ENCODE measurements around the gene PLXDC2.

- TF ChIP-seq POLR2A (IDR thresholded peaks at IDR 0.05; ENCODE audit: low read length) (no peak), GATA1 (IDR thresholded peaks at IDR 0.05; ENCODE audit: low read depth, low read length) (no peak)
Observed at GRCh38 chr10:19935176-19935575, 118.9 kb downstream of the PLXDC2 start.

Data from erythroblast (primary cell).